Muscle layer of duodenum (tissue), 2 donors: ENCODE results near the gene CACHD1.

ENCODE experiments used
- H3K27ac ChIP-seq: one replicate; pipeline ENCODE4 v1.7.0; 2013; ENCODE audit warnings: mild to moderate bottlenecking, low read length
- H3K27me3 ChIP-seq: one replicate; pipeline ENCODE4 v1.7.0; 2013; ENCODE audit warnings: low read depth, mild to moderate bottlenecking, control low read depth, low read length
- H3K36me3 ChIP-seq, 2 donors: one replicate each; pipeline ENCODE4 v1.7.0; 2013; ENCODE audit warnings: low read length in 2 of 2, control low read depth in 1 of 2, mild to moderate bottlenecking in 1 of 2; ENCODE audit not compliant: insufficient read depth in 2 of 2, control insufficient read depth in 1 of 2
- H3K4me1 ChIP-seq, 2 donors: one replicate each; pipeline ENCODE4 v1.7.0; 2013; ENCODE audit warnings: low read length in 2 of 2, mild to moderate bottlenecking in 2 of 2, control low read depth in 1 of 2, moderate library complexity in 1 of 2; ENCODE audit not compliant: insufficient read depth in 2 of 2, control insufficient read depth in 1 of 2
- H3K4me3 ChIP-seq, 2 donors: one replicate each; pipeline ENCODE4 v1.7.0; 2013; ENCODE audit warnings: low read length in 2 of 2, low read depth in 1 of 2, mild to moderate bottlenecking in 1 of 2
- H3K9me3 ChIP-seq, 2 donors: one replicate each; pipeline ENCODE4 v1.7.0; 2013; ENCODE audit warnings: low read length in 2 of 2, control low read depth in 1 of 2, mild to moderate bottlenecking in 1 of 2; ENCODE audit not compliant: control insufficient read depth in 1 of 2
- donor health status: healthy.

Gene CACHD1

GRCh38 chr1:64525116-64525686 lies 55.3 kb downstream of the CACHD1 start:
- Histone ChIP-seq H3K27me3 (no peaks in the 10 kb centered on the region), H3K36me3 (no peaks in the 10 kb centered on the region), H3K4me1 (peaks cover 0 to 8% of the 10 kb centered on the region in 2 donors), H3K9me3 (no peaks in the 10 kb centered on the region), H3K4me3 (no peak overlapping the region), H3K27ac (no peak overlapping the region)

- Histone ChIP-seq H3K36me3 (no peaks in the 10 kb centered on the region), H3K9me3 (no peaks in the 10 kb centered on the region), H3K4me1 (peaks cover 0 to 8% of the 10 kb centered on the region in 2 donors), H3K27me3 (no peaks in the 10 kb centered on the region), H3K27ac (no peak overlapping the region), H3K4me3 (no peak overlapping the region)
Observed at GRCh38 chr1:64526312-64526711, 56.4 kb downstream of the CACHD1 start.

DNA sequence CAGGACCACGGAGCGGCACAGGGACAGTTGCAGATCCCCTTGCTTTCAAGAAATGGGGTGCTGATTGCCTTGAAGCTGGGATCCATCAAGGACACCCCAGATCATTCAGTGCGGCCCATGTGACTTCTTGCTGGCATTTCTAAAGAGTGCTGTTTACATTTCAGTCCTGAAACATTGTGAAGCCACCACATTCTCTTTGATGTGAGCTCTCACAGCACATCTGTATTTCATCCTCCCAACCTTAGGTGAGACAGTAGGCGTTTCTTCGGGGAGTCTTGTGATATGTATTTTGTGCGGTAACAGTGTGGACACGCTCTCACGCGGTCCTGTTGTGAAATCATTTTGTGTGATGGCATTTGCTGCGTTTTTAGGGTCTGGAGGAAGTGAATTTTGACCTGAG lies 57.2 kb downstream of the CACHD1 start:
- peaks cover 0 to 8% of the 10 kb centered on the region in 2 donors for H3K4me1 ChIP-seq
- no peak overlapping the region for H3K27ac ChIP-seq
- no peak overlapping the region for H3K4me3 ChIP-seq
- H3K36me3 ChIP-seq = no peaks in the 10 kb centered on the region
- H3K9me3 ChIP-seq = no peaks in the 10 kb centered on the region
- no peaks in the 10 kb centered on the region for H3K27me3 ChIP-seq

DNA sequence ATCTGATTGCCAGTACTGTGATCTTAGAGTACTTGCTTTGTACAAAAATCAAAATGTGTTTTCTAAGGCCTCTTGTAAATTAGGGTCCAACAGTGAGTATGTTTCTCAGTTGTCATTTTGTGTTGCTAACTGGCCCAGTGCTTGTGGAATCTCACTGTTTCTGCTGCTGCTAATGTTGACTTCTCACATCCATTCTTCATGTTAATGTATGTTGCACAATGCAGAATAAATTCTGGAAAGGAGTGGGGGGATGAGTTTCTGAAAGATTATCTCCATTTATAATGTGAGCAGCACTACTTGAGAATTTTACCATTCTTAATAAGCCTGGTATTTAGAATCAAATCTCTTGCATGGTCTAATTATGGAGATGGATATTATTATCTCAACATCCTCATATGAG lies 57.9 kb downstream of the CACHD1 start:
- H3K27me3 ChIP-seq = no peaks in the 10 kb centered on the region
- no peaks in the 10 kb centered on the region for H3K9me3 ChIP-seq
- H3K4me3 ChIP-seq = no peak overlapping the region
- H3K27ac ChIP-seq = no peak overlapping the region
- peaks cover 0 to 8% of the 10 kb centered on the region in 2 donors for H3K4me1 ChIP-seq
- H3K36me3 ChIP-seq = no peaks in the 10 kb centered on the region

DNA sequence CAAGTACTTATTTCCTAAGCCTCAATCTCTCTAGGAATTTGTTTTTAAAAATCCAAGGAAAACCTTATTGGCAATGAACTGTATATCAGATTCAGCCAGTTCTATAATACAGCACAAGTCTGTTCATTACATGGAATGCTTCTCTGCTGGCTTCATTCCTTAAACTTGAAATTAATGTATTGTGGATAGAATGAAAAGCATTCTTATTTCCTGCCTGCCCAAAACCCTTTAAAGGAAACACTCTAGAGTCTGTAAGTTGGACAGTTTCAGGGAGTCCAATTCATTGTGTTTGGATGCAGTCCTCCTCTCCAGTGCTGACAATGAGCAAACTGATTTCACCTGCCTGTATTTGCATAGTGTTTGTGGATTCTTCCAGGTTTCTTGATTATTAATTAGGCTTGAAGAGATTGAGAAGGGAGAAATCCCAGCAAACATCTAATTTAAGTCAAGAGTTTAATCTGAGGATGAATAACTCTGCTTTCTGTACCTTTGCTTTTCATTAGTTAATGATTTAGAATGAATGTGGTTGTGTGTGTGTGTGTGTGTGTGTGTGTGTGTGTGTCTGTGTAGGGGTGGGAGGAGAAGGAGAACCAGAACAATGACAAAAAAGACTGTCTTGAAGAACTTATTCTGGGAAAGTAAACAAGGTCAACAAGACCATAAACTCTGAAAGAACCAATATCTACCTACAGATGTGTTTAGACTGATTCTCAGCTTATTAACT lies 61.2 kb downstream of the CACHD1 start:
- Histone ChIP-seq H3K27ac (no peak overlapping the region), H3K36me3 (no peaks in the 10 kb centered on the region), H3K9me3 (peaks cover 0 to 4% of the 10 kb centered on the region in 2 donors), H3K27me3 (no peaks in the 10 kb centered on the region), H3K4me1 (peaks cover 0 to 3% of the 10 kb centered on the region in 2 donors), H3K4me3 (no peak overlapping the region)

- H3K27me3 ChIP-seq = no peaks in the 10 kb centered on the region
- peaks cover 0 to 15% of the 10 kb centered on the region in 2 donors for H3K4me1 ChIP-seq
- H3K9me3 ChIP-seq = peaks cover 0 to 4% of the 10 kb centered on the region in 2 donors
- no peak overlapping the region for H3K4me3 ChIP-seq
- H3K36me3 ChIP-seq = no peaks in the 10 kb centered on the region
- H3K27ac ChIP-seq = no peak overlapping the region
Observed at GRCh38 chr1:64532646-64533045, 62.7 kb downstream of the CACHD1 start.

DNA sequence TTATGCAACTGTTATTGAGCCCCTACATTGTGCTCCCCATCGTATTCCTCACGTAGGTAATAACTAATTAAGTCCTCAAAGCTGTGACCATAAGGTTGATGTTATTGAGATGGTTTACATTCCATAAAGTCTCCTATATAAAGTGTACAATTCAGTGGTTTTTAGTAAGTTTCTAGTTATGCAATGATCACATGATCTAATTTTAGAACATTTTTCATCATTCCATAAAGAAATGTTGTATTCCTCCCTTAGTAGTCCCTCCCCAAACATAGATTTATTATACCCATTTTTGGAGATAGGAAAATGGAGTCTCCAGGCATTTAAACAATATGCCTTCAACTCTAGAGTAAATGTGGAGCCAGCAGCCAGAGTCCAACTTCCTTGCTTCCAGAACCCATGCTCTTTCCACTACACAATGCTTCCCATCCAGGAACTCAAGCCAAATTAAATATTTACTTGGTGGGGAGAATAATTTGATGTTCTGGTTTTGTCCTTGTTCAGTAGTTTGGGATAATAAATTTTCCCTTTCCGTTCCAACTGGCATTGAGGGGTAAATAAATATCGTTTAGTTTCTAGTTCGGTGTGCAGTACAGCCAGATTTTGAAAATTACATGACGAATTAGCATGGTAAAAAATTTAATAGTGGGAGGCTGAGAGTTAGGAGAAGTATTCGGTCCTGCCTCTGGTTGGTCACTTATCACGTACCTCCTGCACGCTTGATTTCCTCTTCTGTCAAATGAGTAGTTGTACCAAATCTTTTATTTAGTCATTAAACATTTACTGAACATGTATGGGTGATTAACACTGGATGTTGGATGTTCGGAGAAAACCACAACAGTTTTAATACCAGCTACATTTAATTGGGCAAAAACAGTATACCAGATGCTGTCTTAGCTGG lies 66.3 kb downstream of the CACHD1 start:
- Histone ChIP-seq H3K4me1 (peaks cover 9 to 33% of the 10 kb centered on the region in 2 donors), H3K27me3 (no peaks in the 10 kb centered on the region), H3K36me3 (no peaks in the 10 kb centered on the region), H3K9me3 (peaks cover 0 to 4% of the 10 kb centered on the region in 2 donors), H3K27ac (no peak overlapping the region), H3K4me3 (no peak overlapping the region)

DNA sequence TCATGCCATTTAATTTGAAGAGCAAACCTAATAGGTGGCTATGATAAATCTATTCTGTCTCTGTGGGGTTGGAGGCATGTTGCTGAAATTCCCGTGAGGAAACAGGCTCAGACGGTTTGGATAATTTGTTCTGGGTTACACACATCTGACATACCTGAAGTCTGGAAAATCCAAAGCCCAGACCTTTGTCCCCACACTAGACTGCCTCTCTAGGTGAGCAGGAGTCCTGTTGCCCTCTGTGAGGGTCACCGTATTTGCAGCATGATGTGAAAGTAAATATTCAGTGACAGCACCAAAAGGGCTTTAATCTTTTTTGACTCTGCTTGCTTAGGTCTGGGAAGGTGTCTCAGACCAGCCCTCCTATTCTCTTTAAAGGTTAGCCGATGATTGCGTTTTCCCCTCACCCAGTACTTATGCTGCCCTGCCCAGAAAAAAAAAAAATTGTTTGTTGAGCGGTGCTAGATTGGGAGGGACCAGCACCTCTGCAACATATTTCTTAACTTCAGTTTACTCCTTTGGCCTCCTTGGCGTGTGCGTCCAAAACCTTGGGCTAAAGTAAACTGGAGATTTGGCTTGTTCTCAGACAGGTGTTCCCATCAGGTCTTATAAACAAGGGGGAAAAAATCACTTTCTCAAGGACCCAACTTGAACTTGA lies 67.0 kb downstream of the CACHD1 start:
- no peak overlapping the region for H3K4me3 ChIP-seq
- no peaks in the 10 kb centered on the region for H3K27me3 ChIP-seq
- peaks cover 9 to 33% of the 10 kb centered on the region in 2 donors for H3K4me1 ChIP-seq

DNA sequence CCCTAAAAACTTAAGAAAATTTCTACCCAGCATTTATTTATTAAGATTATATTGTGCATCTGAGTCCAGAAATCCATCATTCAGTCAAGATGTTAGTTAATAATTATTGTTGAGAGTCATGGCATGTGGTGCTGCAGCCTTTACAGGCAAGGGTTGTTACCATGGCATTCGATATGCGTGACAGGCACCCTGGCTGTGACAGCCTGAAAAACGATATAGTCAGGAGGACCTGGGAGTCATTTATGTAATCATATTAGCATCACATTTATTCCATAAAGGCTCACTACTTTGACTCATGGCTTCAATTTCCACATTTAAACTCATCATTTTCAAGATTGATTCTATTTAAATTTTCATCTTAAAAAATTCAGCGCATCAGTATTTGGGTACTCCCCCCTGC lies 68.0 kb downstream of the CACHD1 start:
- H3K27me3 ChIP-seq = no peaks in the 10 kb centered on the region
- no peaks in the 10 kb centered on the region for H3K36me3 ChIP-seq
- H3K4me1 ChIP-seq = peaks cover 9 to 33% of the 10 kb centered on the region in 2 donors
- peaks cover 0 to 4% of the 10 kb centered on the region in 2 donors for H3K9me3 ChIP-seq
- no peak overlapping the region for H3K27ac ChIP-seq
- H3K4me3 ChIP-seq = no peak overlapping the region

More for the DNA sequence above, 67.0 kb downstream of the CACHD1 start:
- no peaks in the 10 kb centered on the region for H3K36me3 ChIP-seq
- H3K27ac ChIP-seq = no peak overlapping the region
- peaks cover 0 to 4% of the 10 kb centered on the region in 2 donors for H3K9me3 ChIP-seq

DNA sequence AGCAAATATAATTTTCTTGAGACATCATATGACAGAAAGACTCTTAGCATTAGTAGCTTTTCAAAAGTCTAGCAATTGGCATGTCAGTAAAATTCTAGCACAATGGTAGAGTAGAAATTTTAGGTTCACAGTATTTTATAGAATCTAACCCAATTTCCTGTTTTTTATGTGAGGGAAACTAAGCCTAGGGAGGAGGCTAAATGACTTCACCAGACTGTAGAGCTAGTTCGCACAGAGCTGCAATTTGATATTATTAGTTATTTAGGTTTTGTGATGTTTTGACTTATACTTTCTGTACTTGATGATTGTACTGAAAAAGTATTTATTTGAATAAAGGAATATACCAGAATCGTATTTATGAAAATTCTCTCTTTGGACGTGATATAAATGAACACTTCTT lies 68.5 kb downstream of the CACHD1 start:
- H3K27me3 ChIP-seq = no peaks in the 10 kb centered on the region
- peaks cover 9 to 33% of the 10 kb centered on the region in 2 donors for H3K4me1 ChIP-seq
- no peak overlapping the region for H3K27ac ChIP-seq

DNA sequence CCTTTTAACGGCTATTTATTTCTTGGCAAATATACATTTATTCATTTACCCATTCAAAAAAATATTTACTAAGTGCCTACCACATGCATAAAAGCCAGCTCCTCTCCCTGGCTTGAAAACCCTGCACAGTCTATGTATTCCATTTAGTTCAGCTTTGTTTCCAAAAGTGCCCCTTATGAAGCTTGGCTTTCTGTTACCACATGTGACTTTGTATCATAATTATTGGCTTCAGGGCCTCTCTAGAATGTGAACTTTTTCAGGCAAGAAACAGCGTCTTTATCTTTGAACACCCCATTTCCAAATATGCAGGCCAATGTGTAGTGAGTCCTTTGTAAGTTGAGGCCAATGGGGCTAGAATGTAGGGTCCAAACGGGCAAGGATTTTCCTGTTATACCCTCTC lies 69.4 kb downstream of the CACHD1 start:
- Histone ChIP-seq H3K27me3 (no peaks in the 10 kb centered on the region), H3K36me3 (no peaks in the 10 kb centered on the region), H3K4me1 (peaks cover 9 to 33% of the 10 kb centered on the region in 2 donors), H3K27ac (no peak overlapping the region), H3K9me3 (peaks cover 0 to 4% of the 10 kb centered on the region in 2 donors), H3K4me3 (peak overlapping the region in 1 of 2 donors; percentile 27)

More for the DNA sequence above, 68.5 kb downstream of the CACHD1 start:
- Histone ChIP-seq H3K4me3 (no peak overlapping the region), H3K9me3 (peaks cover 0 to 4% of the 10 kb centered on the region in 2 donors), H3K36me3 (no peaks in the 10 kb centered on the region)
